WTC11 (cell line): Measurements from ENCODE around the gene EMX1. TPM values are rescaled to one million over a fixed set of nuclear protein-coding genes. Genes with fewer than 3 reads are reported as not detected.

Experiments used
- ATAC-seq: fragments of 200-7000 bp; cut with Tn5 transposase; 2 replicates; pipeline ENCODE4 v1.10.0; 2021; ENCODE audit warnings: mild to moderate bottlenecking, moderate library complexity
- CTCF ChIA-PET: fragments of 300-600 bp; sonication (Branson Sonifier 250); formaldehyde crosslinking; loops from one replicate; lab custom pipeline; 2021; ENCODE audit warnings: antibody characterized with exemption; lab: Charles Lee
- POLR2A ChIA-PET: fragments of 350-600 bp; sonication (Branson Sonifier 250); formaldehyde crosslinking; loops from one replicate; lab custom pipeline; 2021; ENCODE audit warnings: antibody characterized with exemption; lab: Charles Lee
- DNase-seq: peaks from one replicate; pipeline ENCODE4 v3.0.0; 2021; ENCODE audit warnings: low spot score
- H3K27ac Mint-ChIP-seq: 2 replicates; pipeline ENCODE4 v1.8.0; 2021; ENCODE audit warnings: mixed read lengths
- H3K27me3 Mint-ChIP-seq: 2 replicates; pipeline ENCODE4 v1.8.0; 2021; ENCODE audit warnings: low read depth, mild to moderate bottlenecking, moderate library complexity, mixed read lengths
- H3K36me3 Mint-ChIP-seq: 2 replicates; pipeline ENCODE4 v1.8.0; 2021; ENCODE audit warnings: mixed read lengths
- H3K4me1 Mint-ChIP-seq: 2 replicates; pipeline ENCODE4 v1.8.0; 2022; ENCODE audit warnings: mixed read lengths
- H3K4me3 Mint-ChIP-seq: 2 replicates; pipeline ENCODE4 v1.8.0; 2021; ENCODE audit warnings: mild to moderate bottlenecking, moderate library complexity, mixed read lengths
- H3K9me3 Mint-ChIP-seq: 2 replicates; pipeline ENCODE4 v1.8.0; 2021; ENCODE audit warnings: mixed read lengths
- ELF4 ChIP-seq: sonication (generic); formaldehyde crosslinking; IDR thresholded peaks from 2 replicates; pipeline ENCODE4 v1.8.1; 2022; ENCODE audit warnings: low read depth, mild to moderate bottlenecking, moderate library complexity, missing genetic modification reagents
- IRF2 ChIP-seq: sonication (generic); formaldehyde crosslinking; IDR thresholded peaks from 2 replicates; pipeline ENCODE4 v1.8.0; 2022; ENCODE audit warnings: low read depth, missing genetic modification reagents, borderline replicate concordance
- NFATC4 ChIP-seq: fragments of 250-450 bp; sonication (Bioruptor Pico); IDR thresholded peaks from 2 replicates; pipeline ENCODE4 v1.9.0; 2021; ENCODE audit warnings: mild to moderate bottlenecking
- OVOL2 ChIP-seq: fragments of 250-450 bp; sonication (Bioruptor Pico); IDR thresholded peaks from 2 replicates; pipeline ENCODE4 v1.9.0; 2021; ENCODE audit warnings: mild to moderate bottlenecking, borderline replicate concordance
- SMAD3 ChIP-seq: sonication (generic); formaldehyde crosslinking; IDR thresholded peaks from 2 replicates; pipeline ENCODE4 v1.8.0; 2022; ENCODE audit warnings: missing genetic modification reagents, mild to moderate bottlenecking, borderline replicate concordance
- ZNF121 ChIP-seq: sonication (generic); formaldehyde crosslinking; IDR thresholded peaks from 2 replicates; pipeline ENCODE4 v1.8.0; 2023; ENCODE audit warnings: missing genetic modification reagents
- ZNF232 ChIP-seq: sonication (generic); formaldehyde crosslinking; IDR thresholded peaks from 2 replicates; pipeline ENCODE4 v1.8.0; 2022; ENCODE audit warnings: mild to moderate bottlenecking, missing genetic modification reagents
- ZNF671 ChIP-seq: fragments of 250-450 bp; sonication (Bioruptor Pico); IDR thresholded peaks from 2 replicates; pipeline ENCODE4 v1.8.0; 2021; ENCODE audit warnings: mild to moderate bottlenecking
- total RNA-seq: library from RNA; stranded (reverse); gene quantifications from 3 replicates; pipeline ENCODE4 v1.2.3, GENCODE V29; 2021
- TF ChIP-seq, protein P1 (sequence below): fragments of 250-450 bp; sonication (Bioruptor Pico); IDR thresholded peaks from 2 replicates; pipeline ENCODE4 v1.9.0; 2021; ENCODE audit warnings: mild to moderate bottlenecking, borderline replicate concordance
- TF ChIP-seq, protein P2 (sequence below): sonication (generic); formaldehyde crosslinking; IDR thresholded peaks from 2 replicates; pipeline ENCODE4 v1.8.0; 2022; ENCODE audit warnings: mild to moderate bottlenecking, missing genetic modification reagents
- TF ChIP-seq, protein P3 (sequence below): sonication (generic); formaldehyde crosslinking; IDR thresholded peaks from 2 replicates; pipeline ENCODE4 v1.8.1; 2022; ENCODE audit warnings: low read depth, missing genetic modification reagents, borderline replicate concordance
- TF ChIP-seq, protein P4 (sequence below): sonication (generic); formaldehyde crosslinking; IDR thresholded peaks from 2 replicates; pipeline ENCODE4 v1.8.0; 2022; ENCODE audit warnings: missing genetic modification reagents
- TF ChIP-seq, protein P5 (sequence below): sonication (generic); formaldehyde crosslinking; IDR thresholded peaks from 2 replicates; pipeline ENCODE4 v1.8.0; 2023; ENCODE audit warnings: missing genetic modification reagents
- TF ChIP-seq, protein P6 (sequence below): sonication (generic); formaldehyde crosslinking; conservative IDR thresholded peaks from 2 replicates; pipeline ENCODE4 v1.8.1; 2023; ENCODE audit warnings: mild to moderate bottlenecking, low read depth, missing genetic modification reagents, moderate library complexity
- TF ChIP-seq, protein P7 (sequence below): sonication (generic); formaldehyde crosslinking; IDR thresholded peaks from 2 replicates; pipeline ENCODE4 v1.8.1; 2022; ENCODE audit warnings: low read depth, mild to moderate bottlenecking, moderate library complexity, missing genetic modification reagents, borderline replicate concordance

The EMX1 gene
- total RNA-seq, 1 experiment from 2014 or later = 3.8 TPM

DNA sequence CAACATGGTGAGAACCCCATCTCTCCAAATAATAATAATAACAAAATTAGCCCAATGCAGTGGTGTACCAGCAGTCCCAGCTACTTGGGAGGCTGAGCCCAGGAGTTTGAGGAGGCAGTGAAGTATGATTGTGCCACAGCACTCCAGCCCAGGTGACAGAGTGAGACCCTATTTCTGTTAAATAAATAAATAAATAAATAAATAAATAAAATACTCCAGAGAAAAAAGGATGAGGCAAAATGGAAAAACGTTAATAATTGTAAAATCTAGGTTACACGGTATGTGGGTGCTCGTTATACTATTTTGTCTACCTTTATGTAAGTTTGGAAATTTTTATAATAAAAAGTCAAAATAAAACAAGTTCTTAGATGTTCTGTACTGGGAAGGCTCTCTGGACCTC is 8.6 kb upstream of the EMX1 start:
- TF ChIP-seq ELF4 (CRISPR knock-in tag) = no peak
- no peak for DNase-seq
- Mint-ChIP-seq H3K27me3 (peaks cover 96% of the 10 kb centered on the region), H3K36me3 (no peaks in the 10 kb centered on the region), H3K27ac (no peak overlapping the region), H3K4me1 (peaks cover 6% of the 10 kb centered on the region), H3K9me3 (peaks cover 7% of the 10 kb centered on the region), H3K4me3 (no peak overlapping the region)
- ChIA-PET POLR2A (no interaction called here), CTCF (interaction anchor here (1.0 to 2.9 kb wide), 4 partner anchors 15 to 65 kb away, joined by 6 to 26 read pairs (median 9); partner anchors contain the start of gene SPR)
- ATAC-seq = no peak

DNA sequence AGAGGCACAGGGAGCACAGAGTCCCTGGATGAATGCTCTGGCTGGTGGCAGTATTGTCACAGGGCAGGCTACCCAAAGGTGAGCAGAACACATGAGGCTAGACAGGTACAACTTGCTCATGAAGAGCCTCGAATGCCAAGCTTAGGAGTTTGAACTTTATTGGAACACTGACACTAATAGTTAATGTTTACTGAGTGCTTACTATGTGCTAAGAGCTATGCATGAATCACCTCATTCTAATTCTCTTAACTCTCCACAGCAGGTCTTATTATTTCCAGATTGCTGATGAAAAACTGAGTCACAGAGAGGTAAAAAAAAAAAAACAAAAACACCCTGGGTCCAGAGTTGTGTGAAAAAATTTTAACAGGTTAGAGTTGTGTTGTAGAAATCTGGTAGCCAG is 6.1 kb upstream of the EMX1 start:
- Mint-ChIP-seq H3K27me3 (peaks cover 97% of the 10 kb centered on the region), H3K27ac (no peak overlapping the region), H3K9me3 (peaks cover 3% of the 10 kb centered on the region), H3K36me3 (no peaks in the 10 kb centered on the region), H3K4me1 (peaks cover 26% of the 10 kb centered on the region), H3K4me3 (no peak overlapping the region)
- TF ChIP-seq, protein P1, sequence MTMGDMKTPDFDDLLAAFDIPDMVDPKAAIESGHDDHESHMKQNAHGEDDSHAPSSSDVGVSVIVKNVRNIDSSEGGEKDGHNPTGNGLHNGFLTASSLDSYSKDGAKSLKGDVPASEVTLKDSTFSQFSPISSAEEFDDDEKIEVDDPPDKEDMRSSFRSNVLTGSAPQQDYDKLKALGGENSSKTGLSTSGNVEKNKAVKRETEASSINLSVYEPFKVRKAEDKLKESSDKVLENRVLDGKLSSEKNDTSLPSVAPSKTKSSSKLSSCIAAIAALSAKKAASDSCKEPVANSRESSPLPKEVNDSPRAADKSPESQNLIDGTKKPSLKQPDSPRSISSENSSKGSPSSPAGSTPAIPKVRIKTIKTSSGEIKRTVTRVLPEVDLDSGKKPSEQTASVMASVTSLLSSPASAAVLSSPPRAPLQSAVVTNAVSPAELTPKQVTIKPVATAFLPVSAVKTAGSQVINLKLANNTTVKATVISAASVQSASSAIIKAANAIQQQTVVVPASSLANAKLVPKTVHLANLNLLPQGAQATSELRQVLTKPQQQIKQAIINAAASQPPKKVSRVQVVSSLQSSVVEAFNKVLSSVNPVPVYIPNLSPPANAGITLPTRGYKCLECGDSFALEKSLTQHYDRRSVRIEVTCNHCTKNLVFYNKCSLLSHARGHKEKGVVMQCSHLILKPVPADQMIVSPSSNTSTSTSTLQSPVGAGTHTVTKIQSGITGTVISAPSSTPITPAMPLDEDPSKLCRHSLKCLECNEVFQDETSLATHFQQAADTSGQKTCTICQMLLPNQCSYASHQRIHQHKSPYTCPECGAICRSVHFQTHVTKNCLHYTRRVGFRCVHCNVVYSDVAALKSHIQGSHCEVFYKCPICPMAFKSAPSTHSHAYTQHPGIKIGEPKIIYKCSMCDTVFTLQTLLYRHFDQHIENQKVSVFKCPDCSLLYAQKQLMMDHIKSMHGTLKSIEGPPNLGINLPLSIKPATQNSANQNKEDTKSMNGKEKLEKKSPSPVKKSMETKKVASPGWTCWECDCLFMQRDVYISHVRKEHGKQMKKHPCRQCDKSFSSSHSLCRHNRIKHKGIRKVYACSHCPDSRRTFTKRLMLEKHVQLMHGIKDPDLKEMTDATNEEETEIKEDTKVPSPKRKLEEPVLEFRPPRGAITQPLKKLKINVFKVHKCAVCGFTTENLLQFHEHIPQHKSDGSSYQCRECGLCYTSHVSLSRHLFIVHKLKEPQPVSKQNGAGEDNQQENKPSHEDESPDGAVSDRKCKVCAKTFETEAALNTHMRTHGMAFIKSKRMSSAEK (CRISPR knock-in tag) = no peak
- TF ChIP-seq SMAD3 (CRISPR knock-in tag) = no peak
- TF ChIP-seq NFATC4 (CRISPR knock-in tag) = no peak
- no peak for TF ChIP-seq ZNF232 (CRISPR knock-in tag)
- TF ChIP-seq, protein P2, sequence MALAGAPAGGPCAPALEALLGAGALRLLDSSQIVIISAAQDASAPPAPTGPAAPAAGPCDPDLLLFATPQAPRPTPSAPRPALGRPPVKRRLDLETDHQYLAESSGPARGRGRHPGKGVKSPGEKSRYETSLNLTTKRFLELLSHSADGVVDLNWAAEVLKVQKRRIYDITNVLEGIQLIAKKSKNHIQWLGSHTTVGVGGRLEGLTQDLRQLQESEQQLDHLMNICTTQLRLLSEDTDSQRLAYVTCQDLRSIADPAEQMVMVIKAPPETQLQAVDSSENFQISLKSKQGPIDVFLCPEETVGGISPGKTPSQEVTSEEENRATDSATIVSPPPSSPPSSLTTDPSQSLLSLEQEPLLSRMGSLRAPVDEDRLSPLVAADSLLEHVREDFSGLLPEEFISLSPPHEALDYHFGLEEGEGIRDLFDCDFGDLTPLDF (CRISPR knock-in tag) = no peak
- TF ChIP-seq, protein P3, sequence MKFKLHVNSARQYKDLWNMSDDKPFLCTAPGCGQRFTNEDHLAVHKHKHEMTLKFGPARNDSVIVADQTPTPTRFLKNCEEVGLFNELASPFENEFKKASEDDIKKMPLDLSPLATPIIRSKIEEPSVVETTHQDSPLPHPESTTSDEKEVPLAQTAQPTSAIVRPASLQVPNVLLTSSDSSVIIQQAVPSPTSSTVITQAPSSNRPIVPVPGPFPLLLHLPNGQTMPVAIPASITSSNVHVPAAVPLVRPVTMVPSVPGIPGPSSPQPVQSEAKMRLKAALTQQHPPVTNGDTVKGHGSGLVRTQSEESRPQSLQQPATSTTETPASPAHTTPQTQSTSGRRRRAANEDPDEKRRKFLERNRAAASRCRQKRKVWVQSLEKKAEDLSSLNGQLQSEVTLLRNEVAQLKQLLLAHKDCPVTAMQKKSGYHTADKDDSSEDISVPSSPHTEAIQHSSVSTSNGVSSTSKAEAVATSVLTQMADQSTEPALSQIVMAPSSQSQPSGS (CRISPR knock-in tag) = no peak
- TF ChIP-seq ZNF121 (CRISPR knock-in tag) = no peak
- TF ChIP-seq, protein P4, sequence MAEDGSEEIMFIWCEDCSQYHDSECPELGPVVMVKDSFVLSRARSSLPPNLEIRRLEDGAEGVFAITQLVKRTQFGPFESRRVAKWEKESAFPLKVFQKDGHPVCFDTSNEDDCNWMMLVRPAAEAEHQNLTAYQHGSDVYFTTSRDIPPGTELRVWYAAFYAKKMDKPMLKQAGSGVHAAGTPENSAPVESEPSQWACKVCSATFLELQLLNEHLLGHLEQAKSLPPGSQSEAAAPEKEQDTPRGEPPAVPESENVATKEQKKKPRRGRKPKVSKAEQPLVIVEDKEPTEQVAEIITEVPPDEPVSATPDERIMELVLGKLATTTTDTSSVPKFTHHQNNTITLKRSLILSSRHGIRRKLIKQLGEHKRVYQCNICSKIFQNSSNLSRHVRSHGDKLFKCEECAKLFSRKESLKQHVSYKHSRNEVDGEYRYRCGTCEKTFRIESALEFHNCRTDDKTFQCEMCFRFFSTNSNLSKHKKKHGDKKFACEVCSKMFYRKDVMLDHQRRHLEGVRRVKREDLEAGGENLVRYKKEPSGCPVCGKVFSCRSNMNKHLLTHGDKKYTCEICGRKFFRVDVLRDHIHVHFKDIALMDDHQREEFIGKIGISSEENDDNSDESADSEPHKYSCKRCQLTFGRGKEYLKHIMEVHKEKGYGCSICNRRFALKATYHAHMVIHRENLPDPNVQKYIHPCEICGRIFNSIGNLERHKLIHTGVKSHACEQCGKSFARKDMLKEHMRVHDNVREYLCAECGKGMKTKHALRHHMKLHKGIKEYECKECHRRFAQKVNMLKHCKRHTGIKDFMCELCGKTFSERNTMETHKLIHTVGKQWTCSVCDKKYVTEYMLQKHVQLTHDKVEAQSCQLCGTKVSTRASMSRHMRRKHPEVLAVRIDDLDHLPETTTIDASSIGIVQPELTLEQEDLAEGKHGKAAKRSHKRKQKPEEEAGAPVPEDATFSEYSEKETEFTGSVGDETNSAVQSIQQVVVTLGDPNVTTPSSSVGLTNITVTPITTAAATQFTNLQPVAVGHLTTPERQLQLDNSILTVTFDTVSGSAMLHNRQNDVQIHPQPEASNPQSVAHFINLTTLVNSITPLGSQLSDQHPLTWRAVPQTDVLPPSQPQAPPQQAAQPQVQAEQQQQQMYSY (CRISPR knock-in tag) = no peak
- TF ChIP-seq, protein P5, sequence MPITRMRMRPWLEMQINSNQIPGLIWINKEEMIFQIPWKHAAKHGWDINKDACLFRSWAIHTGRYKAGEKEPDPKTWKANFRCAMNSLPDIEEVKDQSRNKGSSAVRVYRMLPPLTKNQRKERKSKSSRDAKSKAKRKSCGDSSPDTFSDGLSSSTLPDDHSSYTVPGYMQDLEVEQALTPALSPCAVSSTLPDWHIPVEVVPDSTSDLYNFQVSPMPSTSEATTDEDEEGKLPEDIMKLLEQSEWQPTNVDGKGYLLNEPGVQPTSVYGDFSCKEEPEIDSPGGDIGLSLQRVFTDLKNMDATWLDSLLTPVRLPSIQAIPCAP = no peak
- TF ChIP-seq ZNF671 (CRISPR knock-in tag) = no peak
- no peak for TF ChIP-seq OVOL2 (CRISPR knock-in tag)
- TF ChIP-seq IRF2 (CRISPR knock-in tag) = no peak
- TF ChIP-seq, protein P6, sequence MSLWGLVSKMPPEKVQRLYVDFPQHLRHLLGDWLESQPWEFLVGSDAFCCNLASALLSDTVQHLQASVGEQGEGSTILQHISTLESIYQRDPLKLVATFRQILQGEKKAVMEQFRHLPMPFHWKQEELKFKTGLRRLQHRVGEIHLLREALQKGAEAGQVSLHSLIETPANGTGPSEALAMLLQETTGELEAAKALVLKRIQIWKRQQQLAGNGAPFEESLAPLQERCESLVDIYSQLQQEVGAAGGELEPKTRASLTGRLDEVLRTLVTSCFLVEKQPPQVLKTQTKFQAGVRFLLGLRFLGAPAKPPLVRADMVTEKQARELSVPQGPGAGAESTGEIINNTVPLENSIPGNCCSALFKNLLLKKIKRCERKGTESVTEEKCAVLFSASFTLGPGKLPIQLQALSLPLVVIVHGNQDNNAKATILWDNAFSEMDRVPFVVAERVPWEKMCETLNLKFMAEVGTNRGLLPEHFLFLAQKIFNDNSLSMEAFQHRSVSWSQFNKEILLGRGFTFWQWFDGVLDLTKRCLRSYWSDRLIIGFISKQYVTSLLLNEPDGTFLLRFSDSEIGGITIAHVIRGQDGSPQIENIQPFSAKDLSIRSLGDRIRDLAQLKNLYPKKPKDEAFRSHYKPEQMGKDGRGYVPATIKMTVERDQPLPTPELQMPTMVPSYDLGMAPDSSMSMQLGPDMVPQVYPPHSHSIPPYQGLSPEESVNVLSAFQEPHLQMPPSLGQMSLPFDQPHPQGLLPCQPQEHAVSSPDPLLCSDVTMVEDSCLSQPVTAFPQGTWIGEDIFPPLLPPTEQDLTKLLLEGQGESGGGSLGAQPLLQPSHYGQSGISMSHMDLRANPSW (CRISPR knock-in tag) = no peak
- TF ChIP-seq, protein P7, sequence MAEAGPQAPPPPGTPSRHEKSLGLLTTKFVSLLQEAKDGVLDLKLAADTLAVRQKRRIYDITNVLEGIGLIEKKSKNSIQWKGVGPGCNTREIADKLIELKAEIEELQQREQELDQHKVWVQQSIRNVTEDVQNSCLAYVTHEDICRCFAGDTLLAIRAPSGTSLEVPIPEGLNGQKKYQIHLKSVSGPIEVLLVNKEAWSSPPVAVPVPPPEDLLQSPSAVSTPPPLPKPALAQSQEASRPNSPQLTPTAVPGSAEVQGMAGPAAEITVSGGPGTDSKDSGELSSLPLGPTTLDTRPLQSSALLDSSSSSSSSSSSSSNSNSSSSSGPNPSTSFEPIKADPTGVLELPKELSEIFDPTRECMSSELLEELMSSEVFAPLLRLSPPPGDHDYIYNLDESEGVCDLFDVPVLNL (CRISPR knock-in tag) = no peak
- ATAC-seq (no peak), DNase-seq (no peak)
- ChIA-PET CTCF (interaction anchor here (1.0 to 1.9 kb wide), 3 partner anchors 18 to 53 kb away, joined by 3 to 11 read pairs (median 4); no protein-coding TSS in a partner anchor), POLR2A (no interaction called here)
